HG02852 (cell line): ENCODE measurements around the gene KCNQ1.

Experiments used
- ATAC-seq: cut with Tn5 transposase; IDR thresholded peaks from one replicate; pipeline ENCODE4 v1.9.1; 2021; ENCODE audit warnings: mild to moderate bottlenecking, moderate library complexity; ENCODE audit not compliant: unreplicated experiment

Gene KCNQ1

GRCh38 chr11:2863276-2863618, 418.4 kb downstream of the KCNQ1 start:
- no peak for ATAC-seq

DNA sequence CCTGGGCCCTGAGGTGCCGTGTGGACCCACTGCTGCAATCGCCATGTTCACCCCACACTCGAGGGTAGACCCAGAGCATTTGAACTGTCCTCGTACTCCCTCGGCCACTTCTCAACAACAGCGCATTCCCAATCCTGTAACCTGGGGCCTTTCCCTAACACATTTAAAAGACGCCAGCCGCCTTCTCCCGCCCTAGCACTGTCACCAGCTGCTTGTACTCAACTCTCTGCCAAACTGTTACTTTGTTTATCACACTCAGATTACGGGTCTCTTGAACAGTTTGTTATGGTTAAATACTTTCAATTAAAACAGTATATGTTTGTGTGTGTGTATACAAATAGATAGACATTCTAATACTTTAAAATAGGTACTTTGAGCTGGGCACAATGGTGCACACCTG, 420.1 kb downstream of the KCNQ1 start:
- ATAC-seq, result no peak

- no peak for ATAC-seq
These were observed 421.2 kb downstream of the KCNQ1 start for GRCh38 chr11:2865922-2866577.

DNA sequence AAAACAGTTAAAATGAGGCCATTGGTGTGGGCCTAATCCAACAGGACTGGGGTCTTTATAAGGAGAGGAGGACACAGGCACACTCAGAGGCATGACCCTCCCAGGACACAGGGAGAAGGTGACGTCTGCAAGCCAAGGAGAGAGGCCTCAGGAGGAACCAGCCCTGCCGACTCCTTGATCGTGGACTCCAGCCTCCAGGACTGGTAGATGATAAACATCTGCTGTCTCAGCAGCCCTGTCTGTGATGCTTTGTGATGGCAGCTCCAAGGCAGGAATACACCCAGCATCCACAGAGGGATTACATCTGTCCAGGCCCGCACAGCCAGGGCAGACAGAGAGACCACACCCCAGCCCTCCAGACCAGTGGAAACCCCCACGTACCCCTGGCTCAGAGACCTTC, 422.3 kb downstream of the KCNQ1 start:
- ATAC-seq, result no peak

DNA sequence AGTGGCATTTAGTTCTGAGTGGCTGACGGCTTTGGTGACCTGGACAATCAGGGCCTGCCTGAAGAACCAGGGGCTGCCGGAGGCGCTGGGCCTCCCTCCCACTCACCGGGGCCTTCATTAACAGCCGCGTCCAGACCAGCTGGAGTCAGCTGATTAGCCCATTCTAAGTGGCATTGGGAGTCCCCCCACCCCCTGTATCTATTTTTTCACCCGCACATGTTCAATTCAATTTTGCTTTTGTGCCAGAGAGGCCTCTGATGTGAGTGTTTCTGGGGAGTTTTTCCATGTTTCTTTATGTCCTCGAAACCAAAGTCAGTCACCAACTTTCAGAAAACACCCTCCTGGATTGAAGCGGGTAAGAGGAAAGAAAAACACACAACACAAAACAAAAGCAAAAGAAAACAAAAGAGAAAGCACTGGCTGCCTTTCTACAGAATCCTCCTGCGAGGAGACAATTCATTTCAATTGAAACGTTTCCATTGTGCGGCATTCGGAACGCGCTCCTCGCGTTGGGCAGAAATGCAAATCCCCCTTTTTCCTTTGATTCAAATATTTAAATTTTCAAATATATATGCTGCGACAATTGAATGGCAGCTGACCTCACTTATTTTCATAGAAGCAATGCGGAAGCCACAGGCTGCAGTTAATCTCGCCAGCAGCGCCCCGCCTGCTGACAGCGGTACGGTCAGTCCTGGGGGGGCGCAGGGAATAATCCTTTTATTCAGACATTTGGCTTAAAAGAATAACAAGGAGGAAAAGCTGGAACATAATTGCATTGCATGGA, 423.1 kb downstream of the KCNQ1 start:
- ATAC-seq, result no peak

DNA sequence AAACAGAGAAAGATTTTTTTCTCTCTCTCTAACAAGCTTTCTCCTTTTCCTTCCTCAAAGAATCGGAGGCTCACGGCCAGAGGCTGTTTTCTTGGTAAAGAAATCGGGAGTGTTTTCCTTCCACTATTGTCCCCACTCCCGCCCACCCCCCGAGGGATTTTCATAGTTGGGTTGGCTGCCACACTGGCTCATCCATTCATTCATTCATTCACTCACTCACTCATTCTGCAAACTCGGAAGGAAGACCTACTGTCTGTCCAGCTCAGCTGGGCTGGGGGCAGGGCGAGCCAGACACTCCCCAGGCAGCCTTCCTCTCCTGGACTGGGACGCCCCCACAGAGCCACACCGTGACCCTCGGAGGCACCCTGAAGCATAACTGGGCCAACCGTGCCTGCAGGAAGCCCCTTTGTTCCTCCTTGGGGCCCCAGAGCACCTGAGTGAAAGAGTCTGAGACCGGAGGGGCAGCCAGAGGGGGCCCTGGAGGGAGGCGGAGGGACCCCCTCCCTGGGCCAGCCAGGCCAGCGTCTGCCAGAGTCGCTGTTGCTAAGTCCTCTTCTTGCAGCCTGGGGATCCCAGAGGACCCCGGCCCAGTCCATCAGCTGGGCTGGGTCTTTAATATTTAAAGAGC, 423.8 kb downstream of the KCNQ1 start:
- ATAC-seq, result no peak

- no peak for ATAC-seq
These were observed 424.3 kb downstream of the KCNQ1 start for GRCh38 chr11:2869134-2869526.

DNA sequence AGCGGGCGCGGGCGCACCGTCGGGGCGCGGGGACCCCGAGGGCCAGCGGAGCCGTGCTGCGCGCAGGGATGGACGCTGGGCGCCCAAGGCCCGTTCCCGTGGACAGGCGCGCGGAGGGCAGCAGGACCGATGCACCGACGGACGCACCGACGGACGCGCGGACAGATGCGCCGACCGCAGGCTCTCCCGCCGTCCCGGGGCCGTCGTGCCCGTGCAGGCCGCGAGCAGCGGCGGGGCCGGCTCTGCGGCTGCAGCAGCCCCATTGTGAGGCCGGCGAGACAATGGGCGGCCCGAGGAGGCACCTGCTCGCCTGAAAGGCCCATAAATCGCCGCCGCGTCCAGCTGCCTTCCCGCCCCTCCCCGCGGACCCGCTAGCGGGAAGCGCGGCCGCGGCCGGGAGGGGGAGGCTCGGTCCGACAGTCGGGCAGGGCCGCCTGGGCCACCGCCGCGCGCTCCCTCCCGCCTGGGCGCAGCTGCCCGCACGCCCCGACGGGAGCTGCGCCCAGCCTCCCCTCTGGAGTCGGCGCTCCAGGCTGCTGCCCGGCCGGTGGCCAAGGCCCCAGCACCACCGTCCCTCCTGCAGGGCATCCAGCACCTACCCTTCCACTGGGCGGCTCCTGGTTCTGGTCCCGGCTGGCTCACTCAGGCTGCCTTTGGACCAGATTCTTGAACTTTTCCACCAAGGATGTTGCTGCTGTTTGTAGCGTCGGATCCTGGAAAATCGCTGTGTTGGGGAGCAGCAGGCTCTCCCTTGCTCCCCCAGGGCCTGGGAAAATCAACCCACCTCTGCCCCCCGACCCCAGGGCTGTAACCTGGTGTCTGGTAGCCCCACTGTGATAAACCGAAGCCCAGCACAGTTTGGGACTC, 425.0 kb downstream of the KCNQ1 start:
- ATAC-seq, result no peak

- ATAC-seq, result no peak
These were observed 425.7 kb downstream of the KCNQ1 start for GRCh38 chr11:2870460-2870859.

DNA sequence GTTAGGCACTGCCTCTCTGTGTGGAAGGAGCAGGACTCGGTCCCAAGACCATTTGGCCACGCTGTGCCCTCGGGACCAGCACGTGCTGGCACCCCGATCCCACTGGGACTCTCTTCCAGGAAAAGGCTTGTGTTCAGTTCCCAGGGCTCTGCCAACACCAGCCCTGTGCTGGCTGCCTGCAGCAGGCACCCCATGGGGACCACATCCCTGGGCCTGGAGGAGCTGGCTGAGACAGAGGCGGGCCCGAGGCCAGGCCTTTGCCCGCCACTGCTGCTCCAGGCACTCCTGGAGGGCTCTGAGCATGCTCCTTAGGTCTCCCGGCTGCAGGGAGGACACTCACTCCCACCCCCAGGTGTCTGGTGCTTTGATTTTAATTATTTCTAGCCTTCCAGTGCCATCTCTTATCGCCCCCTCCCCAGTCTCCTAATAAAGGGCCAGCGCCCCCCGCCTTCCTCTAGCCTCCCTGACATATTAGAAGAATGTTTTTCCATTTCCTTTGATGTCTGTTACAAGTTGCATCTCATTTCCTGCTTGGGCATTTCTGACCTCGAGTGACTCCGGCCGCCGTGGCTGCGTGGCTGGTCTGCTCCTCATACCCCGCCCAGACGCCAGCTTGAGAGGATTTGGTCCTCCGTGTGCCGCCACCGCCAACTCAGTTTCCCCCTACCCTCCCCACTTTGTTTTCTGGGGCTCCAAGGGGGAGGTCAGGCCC, 426.3 kb downstream of the KCNQ1 start:
- no peak for ATAC-seq

DNA sequence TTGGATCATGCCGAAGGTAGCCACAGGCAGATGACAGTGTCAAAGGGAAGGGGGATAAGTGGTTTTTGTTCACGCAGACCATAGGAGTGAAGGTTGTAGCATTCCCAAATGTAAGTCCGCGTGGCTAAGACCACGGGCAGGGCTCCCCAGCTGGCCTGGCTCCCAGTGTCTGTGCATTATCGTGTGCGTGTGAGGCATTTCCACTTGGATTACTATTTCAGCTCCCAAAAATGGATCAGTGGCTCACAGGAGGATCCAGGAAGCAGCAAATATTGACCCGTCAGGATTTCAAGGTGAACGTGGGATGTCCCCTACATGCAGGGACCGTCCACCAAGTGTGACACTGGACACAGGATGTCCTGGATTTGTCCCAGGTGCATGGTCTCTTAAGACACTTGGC, 430.2 kb downstream of the KCNQ1 start:
- ATAC-seq, result no peak

DNA sequence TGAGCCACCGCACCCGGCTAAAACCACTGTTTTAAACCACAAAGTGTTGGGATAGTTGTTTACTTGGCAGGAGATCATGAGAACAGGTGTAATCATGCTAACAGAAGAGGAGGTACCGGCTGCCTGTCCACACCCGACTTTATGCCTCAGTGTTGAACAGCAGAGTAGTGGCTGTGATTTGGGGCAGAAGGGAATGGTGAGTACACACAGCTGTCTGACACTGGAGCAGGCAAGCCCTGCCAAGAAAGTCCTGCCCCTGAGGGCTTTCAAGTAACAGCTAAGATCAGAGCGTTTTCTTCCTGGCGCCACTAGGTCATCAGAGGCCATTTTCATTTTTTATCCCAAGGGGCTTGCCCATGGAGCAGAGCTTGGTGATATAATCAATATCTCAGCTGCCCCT, 432.7 kb downstream of the KCNQ1 start:
- ATAC-seq, result no peak

GRCh38 chr11:2878782-2879181, 434.0 kb downstream of the KCNQ1 start:
- ATAC-seq, result no peak

GRCh38 chr11:2880646-2881045, 435.8 kb downstream of the KCNQ1 start:
- ATAC-seq, result no peak

DNA sequence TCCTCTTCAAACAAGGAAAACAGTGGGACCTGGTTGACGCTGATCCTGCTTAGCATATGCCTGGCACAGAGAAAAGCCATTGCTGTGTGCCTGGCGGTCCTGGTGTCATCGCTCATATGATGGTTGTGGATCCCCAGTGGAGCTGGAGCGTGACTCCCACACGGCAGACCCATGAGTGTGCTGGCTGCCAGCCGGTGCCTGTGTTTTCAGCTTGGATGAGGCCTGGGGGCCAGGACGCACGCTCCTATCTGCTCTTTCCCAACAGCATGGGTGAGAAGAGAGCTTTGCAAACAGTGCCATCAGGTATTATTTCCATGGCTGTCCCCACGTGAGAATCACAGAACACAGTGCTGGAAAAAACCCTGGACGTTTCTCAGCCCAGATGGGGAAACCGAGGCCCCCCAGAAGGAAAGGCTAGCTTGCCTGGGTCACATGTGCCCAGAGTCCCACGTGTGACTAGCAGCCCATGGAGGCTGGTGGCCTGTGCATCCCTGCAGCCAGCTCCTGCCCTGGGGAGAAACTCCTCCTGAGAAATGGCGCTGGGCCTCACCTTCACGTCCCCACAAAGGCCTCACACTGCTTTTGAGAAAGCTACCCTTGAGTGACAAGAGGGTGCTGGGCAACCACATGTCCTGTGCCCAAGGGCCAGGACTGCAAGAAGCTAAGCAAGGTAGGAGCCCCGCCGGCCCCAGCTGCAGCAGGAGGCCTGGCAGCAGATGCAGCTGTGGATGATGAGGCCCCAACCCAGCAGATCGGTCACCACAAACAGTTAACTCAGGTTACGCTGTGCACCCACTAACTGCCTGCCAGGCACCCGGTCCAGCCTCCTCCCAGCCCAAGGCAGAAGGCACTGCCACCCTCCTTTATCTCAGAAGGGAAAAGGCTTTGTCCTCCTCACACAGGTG, 436.5 kb downstream of the KCNQ1 start:
- no peak for ATAC-seq

GRCh38 chr11:2881981-2882375, 437.2 kb downstream of the KCNQ1 start:
- ATAC-seq, result no peak

GRCh38 chr11:2882396-2883110, 437.7 kb downstream of the KCNQ1 start:
- ATAC-seq, result no peak

DNA sequence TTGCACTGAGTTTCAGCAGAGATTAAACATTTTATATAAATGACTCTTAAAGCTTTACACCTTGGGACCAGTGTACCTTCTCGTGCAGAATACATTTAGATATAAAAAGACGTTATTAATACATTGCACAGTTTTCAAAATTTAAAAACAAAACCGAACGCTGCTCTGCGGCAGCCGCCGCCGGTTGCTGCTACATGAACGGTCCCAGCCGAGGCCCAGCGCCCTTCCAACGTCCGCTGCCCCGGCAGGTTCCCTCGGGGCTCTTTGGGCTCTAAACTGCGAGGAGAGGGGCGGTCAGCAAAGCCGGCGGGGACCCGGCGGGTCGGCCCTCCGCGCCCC, 438.8 kb downstream of the KCNQ1 start:
- no peak for ATAC-seq
